HL-60 (cell line): ENCODE measurements around the gene SLCO4A1.

Experiments used
- POLR2AphosphoS5 ChIP-seq: IDR thresholded peaks from 2 replicates; pipeline ENCODE4 v1.6.1; 2012; ENCODE audit warnings: low read depth
- TF ChIP-seq, protein P1 (sequence below): IDR thresholded peaks from 2 replicates; pipeline ENCODE4 v1.6.1; 2012; ENCODE audit warnings: low read depth; ENCODE audit not compliant: insufficient replicate concordance
- TF ChIP-seq, protein P2 (sequence below): IDR thresholded peaks from one replicate; pipeline ENCODE4 v1.5.1; 2011; ENCODE audit warnings: low read length, control low read depth, inconsistent platforms; ENCODE audit not compliant: insufficient read depth

DNA sequence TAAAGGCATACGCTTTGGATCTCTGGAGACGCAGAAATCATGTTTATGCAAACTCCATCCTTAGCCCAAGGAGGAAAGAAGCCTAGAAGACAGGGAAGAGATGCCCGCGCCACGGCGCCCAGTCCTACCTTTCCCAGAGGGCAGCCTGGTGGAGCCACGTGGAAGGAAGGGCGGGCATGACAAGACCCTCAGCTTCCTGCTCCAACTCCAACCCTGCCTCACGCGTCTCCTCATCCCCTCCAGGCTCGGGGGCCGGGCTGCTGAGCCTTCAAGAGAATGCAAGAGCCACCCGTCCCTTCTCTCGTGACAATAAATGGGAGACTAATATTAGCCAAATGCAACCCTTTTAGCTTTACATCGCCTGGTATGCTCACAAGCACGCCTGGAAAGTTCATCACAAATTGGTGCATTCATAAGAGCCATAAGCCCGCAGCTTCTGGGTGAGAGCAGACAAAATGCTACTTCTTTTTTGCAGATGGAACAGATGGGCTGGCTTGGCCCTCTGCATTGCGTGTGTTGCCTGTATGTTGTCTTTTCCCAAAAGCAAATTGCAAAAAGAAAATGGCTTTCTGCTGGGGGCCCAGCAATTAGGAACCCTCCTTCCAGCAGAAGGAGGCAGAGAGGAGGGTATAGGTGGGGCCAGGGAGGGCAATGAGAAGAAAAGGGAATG lies 58.1 kb downstream of the SLCO4A1 start:
- TF ChIP-seq, protein P1, sequence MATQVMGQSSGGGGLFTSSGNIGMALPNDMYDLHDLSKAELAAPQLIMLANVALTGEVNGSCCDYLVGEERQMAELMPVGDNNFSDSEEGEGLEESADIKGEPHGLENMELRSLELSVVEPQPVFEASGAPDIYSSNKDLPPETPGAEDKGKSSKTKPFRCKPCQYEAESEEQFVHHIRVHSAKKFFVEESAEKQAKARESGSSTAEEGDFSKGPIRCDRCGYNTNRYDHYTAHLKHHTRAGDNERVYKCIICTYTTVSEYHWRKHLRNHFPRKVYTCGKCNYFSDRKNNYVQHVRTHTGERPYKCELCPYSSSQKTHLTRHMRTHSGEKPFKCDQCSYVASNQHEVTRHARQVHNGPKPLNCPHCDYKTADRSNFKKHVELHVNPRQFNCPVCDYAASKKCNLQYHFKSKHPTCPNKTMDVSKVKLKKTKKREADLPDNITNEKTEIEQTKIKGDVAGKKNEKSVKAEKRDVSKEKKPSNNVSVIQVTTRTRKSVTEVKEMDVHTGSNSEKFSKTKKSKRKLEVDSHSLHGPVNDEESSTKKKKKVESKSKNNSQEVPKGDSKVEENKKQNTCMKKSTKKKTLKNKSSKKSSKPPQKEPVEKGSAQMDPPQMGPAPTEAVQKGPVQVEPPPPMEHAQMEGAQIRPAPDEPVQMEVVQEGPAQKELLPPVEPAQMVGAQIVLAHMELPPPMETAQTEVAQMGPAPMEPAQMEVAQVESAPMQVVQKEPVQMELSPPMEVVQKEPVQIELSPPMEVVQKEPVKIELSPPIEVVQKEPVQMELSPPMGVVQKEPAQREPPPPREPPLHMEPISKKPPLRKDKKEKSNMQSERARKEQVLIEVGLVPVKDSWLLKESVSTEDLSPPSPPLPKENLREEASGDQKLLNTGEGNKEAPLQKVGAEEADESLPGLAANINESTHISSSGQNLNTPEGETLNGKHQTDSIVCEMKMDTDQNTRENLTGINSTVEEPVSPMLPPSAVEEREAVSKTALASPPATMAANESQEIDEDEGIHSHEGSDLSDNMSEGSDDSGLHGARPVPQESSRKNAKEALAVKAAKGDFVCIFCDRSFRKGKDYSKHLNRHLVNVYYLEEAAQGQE = no peak
- no peak for TF ChIP-seq POLR2AphosphoS5
- TF ChIP-seq, protein P2, sequence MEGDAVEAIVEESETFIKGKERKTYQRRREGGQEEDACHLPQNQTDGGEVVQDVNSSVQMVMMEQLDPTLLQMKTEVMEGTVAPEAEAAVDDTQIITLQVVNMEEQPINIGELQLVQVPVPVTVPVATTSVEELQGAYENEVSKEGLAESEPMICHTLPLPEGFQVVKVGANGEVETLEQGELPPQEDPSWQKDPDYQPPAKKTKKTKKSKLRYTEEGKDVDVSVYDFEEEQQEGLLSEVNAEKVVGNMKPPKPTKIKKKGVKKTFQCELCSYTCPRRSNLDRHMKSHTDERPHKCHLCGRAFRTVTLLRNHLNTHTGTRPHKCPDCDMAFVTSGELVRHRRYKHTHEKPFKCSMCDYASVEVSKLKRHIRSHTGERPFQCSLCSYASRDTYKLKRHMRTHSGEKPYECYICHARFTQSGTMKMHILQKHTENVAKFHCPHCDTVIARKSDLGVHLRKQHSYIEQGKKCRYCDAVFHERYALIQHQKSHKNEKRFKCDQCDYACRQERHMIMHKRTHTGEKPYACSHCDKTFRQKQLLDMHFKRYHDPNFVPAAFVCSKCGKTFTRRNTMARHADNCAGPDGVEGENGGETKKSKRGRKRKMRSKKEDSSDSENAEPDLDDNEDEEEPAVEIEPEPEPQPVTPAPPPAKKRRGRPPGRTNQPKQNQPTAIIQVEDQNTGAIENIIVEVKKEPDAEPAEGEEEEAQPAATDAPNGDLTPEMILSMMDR = no peak
